Myocyte (in vitro differentiated cells): ENCODE results near the gene ASIP. TPM values are rescaled to one million over a fixed set of nuclear protein-coding genes. Genes with fewer than 3 reads are reported as not detected.
A peak's percentile ranks its signal among the peaks of the same experiment; 100 is the strongest.
"Not testable (repeated sequence)": the region's sequence is repeated elsewhere in the genome, so short reads cannot be mapped to it uniquely, and the experiment has no call there.

ENCODE experiments used
- DNase-seq: peaks from one replicate; pipeline ENCODE4 v3.0.0-alpha.2; 2012; ENCODE audit warnings: low read depth
- total RNA-seq: library from RNA; depleted of rRNA; stranded (reverse); fragments of >200 nt; gene quantifications from 2 replicates; pipeline ENCODE4 v1.2.3, GENCODE V29; 2014

ASIP gene
- total RNA-seq, 1 donor from 2014 or later = not detected

DNA sequence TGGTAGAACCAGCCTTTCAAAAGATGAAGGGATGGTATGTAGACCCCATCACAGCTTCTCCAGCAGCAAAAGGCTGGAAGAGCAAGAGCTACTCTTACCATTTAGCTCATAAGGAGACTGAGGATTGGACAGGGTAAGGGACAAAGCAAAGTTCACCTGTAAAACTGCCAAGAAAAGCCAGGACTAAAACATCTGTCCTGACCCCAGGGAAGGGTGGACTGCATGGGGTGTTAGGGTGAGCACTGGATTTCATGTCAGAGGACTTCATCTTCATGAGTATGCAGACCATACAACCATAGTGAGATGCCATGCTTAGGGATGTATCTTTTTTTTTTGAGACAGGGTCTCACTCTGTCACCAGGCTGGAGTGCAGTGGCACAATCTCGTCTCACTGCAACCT lies 42.6 kb downstream of the ASIP start:
- no peak for DNase-seq

DNA sequence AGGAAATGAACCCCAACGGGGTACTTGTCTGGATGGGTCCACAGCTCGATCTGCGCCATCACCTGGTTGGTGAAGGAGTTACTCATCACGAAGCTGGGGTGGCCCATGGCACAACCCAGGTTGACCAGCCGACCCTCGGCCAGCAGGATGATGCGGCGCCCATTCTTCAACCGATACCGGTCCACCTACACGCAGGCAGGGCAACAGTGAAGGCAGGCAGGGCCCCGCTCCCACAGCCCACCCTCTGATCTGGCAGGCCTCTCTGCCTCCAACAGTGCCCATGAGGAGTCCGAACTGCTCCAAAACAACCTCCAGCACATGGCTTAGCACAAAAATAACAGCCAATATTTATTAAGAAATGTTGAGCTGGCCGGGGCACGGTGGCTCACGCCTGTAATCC lies 44.2 kb downstream of the ASIP start:
- DNase-seq = no peak

DNA sequence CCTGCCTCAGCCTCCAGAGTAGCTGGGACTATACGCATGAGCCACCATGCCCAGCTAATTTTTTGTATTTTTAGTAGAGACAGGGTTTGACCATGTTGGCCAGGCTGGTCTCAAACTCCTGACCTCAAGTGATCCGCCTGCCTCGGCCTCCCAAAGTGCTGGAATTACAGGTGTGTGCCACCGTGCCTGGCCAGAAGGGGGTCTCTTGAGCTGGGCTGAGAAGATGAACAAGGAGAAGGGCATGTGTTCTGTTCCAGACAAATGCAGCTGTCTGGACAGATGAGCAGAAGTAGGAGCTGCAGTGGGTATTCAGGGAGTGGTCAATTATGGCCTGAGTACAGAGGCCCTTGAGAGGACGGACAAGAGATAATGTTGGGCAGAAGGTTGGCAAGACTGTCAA lies 46.3 kb downstream of the ASIP start:
- not testable (repeated sequence) for DNase-seq

DNA sequence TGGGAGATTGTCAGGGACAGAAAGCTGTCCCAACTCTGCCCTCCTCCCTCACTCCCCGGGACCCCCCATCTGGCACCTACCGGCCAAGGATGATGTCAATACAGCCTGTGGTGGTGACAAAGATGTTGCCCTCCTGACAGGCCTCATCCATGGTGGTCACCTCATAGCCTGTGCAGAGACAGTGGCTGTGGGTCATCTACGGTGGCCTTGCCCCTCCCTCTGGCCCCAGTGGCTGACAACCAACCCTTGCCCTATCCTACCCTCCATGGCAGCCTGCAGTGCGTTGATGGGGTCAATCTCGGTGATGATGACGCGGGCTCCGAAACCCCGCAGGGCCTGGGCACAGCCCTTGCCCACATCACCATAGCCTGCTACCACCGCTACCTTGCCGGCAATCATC lies 49.2 kb downstream of the ASIP start:
- no peak for DNase-seq

DNA sequence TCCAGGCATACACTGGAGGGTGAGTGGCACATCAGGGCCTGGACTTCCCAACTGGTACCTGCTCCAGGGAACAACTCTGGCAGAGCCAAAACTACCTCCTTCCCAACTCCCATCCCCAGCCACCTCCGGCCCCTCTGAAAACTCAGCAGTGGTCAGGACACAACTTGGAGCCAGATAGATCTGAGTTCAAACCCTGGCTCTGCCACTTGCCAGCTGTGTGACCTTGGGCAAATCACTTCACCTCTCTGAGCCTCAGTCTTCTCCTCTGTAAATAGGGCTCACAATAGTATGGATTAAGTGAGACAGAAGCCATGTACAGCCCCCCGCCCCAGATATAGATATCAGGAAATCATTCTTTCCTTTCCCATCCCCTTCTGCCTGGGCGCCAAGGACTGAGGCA lies 51.3 kb downstream of the ASIP start:
- DNase-seq = no peak

DNA sequence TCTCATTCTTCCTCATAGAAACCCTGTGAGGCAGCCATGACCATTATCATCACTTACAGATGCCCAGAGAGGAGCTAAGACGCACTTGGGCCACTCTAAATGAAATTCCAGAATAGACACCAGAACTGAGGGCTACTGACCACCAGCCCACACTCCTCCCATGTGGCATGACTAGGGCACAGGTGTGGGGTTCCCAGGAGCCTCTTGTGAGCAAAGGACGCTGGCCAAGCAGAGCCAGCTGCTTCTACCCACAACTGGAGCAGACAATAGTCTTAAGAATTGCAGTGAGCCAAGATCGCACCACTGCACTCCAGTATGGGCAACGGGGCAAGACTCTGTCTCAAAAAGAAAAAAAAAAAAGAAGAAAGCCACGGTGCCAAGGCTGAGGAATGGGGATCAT lies 51.9 kb downstream of the ASIP start:
- peak; percentile 72 for DNase-seq

DNA sequence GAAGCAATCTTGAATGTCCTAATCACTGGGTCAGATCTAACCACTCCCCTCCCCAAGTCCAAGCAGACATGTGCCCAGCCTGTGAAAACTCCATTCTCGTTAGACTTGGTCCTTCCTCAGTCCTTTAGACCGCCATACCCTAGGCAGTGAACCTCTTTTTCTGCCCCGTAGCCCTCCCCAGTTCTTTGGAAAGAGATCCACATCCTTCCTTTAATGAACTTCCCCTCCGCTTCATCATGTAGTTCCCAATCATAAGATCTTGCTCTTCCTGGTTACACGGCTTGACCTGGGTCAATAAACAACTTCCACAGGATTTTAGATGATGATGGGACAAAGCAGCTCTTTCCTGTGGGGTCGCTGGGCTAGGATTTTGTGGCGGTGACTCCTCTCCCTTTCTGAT lies 52.4 kb downstream of the ASIP start:
- no peak for DNase-seq

DNA sequence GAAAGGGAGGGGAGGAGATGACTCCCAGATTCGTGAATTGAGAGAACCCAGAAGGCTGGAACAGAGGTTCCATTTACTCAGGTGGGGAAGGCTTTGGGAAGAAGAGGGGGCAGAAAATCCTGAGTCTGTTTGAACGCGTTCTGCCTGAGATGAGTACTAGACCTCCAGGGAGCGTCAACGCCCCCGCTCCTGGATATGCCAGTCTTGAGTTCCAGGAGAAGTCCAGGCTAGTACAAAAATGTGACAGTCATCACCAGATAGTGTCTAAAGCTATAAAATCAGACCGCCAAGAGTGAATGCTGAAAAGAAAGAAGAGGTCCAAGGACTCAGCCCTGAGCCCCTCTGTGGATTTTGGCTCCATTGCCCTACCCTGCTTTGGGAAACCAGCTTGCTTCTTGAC lies 53.3 kb downstream of the ASIP start:
- no peak for DNase-seq

DNA sequence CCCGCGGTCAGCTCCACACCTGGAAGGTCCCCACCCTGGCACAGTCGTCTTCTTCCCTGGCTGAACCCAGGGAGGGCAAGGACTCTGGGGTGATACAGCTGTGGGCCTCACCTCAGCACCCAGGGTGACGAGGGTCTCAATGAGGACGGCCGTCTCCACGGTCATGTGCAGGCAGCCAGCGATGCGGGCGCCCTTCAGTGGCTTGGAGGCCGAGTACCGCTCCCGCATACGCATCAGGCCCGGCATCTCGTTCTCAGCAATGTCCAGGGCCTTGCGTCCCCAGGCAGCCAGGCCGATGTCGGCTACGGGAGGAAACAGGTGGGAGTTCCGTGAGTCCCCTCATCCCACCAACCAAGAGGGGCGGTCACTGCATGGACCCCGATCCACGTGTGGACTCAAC lies 54.1 kb downstream of the ASIP start:
- DNase-seq = no peak

DNA sequence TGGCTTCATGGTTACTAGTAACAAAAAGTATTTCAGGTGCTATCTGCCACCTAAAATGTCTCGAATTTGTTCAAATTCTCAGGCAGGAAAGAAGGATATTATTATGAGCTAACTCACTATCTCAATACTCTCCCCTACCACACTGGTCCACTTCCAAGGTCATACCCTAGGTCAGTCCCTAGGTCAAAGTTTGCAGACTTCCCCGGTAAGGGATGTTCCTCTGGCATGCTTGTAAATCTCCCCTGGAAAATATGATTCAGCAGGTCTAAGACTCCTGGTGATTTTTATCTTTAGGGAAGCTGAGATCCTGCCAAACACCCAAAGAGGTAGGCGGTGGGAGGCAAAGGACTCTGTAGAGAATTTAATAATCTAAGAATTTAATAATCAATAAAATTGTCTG lies 55.2 kb downstream of the ASIP start:
- no peak for DNase-seq

DNA sequence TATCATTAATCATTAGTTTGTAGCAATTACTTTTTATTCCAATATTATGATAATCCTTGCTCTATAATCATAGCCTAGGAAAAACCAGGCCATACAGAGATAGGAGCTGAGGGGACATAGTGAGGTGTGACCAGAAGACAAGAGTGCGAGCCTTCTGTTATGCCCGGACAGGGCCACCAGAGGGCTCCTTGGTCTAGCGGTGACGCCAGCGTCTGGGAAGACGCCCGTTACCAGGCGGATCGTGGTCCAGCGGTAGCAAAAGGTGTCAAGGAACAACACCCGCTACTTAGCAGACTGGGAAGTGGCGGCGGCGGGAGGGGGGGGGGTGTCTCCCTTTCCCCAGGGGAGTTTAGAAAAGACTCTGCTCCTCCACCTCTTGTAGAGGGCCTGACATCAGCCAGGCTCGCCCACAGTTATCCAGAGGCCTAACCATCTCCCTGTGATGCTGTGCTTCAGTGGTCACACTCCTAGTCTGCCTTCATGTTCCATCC lies 57.1 kb downstream of the ASIP start:
- DNase-seq = not testable (repeated sequence)

DNA sequence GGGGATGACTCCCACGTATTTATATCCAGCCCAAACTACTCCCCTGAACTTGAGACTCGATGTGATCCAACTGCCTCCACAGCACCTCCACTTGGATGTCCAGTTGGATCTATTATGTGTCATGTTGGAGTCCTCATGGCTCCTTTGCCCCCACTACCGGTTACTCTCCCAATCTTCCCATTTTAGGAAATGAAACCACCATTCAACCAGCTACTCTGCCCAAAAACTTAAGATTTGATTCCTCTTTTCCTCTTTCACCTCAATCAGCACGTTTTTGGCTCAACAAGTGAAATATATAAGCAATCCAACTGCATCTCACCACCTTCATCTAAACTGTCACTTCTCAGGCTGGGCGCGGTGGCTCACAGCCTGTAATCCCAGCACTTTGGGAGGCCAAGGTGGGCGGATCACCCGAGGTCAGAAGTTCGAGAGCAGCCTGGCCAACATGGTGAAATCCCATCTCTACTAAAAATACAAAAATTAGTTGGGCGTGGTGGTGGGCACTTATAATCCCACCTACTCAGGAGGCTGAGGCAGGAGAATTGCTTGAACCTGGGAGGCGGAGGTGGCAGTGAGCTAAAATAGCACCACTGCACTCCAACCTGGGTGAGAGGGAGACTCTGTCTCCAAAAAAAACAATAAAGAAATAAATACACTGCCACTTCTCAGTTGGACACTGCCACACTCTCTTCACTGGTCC lies 58.5 kb downstream of the ASIP start:
- DNase-seq = no peak

DNA sequence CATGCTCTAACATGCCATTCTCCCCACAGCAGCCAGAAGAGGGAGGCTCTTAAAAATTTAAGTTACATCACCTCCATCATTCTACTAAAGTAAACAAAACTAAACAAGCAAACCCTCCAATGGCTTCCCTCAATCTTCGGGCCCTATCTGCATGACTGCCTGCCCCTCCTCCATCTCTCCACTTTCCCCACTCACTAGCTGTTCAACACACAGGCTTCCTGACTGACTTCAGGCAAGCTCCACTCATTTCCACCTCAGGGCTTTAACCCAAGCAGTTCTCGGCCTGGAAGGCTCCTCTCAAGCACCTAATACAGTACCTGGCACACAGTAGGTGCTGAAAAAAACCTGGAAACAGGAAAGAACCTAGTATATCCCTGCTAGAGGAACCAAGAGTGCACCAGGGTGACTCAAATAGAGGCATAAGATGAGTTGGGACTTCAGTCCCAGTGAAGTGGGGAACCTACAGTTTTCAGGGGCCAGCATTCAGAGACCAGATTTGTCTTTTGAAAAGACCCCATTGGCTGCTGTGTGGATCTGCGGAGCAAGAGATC lies 59.1 kb downstream of the ASIP start:
- DNase-seq = no peak

DNA sequence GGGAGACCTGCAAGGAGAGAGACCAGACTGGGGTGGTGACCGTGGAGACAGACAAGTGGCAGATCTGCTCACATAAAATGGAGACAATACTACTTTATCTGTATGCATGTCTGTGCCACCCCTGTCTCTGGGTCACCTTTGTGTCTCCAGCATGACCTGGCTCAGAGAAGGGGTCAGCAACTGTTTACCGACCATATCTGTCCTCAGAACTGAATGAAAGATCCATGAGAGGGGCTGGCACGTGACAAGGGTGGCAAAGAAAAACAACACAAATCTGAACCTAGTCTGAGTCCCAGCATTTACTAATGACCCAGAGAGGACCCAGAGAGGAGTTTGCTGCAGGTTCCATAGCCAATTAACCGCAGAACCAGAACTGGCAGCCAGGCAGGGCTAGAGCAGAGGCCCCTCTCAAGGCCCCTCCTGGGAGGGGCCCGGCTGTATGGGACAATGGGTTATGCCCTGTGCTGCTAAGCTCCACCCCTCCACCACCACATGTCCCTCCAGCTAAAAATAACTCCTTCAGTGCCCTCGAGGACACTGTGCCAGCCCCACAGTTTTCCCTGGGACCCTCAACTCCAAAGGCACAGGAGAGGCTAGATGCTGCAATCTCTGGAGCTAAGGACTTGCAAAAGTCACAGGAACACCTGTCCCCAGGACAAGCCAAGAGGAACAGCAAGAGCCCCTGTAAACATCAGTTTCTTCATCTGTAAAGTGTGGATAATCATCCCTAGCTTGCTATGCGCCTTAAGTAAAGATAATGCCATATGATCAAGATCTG lies 59.8 kb downstream of the ASIP start:
- peak; percentile 52 for DNase-seq

DNA sequence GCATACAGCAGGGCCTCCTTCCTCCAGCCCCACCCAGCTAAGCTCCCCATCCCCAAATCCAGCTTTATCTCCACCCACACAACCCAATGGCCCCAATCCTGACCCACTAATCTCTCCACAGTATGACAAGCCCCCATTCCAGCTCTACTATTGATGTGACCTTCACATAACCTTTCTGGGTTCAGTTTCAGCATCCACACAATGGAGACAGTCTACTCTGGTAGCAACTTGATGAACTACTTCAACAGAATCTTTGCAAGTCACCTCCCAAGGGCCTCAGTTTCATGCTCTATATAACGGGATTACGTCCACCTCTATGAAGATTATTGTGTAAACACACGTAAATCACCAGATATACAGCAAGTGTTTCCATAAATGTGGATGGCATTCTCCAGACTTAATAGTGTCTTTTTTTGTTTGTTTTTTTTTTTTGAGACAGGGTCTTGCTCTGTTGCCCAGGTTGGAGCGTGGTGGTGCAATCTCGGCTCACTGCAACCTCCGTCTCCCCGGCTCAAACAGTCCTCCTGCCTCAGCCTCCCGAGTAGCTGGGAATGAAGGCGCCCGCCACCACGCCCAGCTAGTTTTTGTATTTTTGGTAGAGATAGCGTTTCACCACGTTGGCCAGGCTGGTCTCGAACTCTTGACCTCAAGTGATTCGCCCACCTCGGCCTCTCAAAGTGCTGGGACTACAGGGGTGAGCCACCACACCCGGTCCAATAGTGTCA lies 60.5 kb downstream of the ASIP start:
- no peak for DNase-seq

DNA sequence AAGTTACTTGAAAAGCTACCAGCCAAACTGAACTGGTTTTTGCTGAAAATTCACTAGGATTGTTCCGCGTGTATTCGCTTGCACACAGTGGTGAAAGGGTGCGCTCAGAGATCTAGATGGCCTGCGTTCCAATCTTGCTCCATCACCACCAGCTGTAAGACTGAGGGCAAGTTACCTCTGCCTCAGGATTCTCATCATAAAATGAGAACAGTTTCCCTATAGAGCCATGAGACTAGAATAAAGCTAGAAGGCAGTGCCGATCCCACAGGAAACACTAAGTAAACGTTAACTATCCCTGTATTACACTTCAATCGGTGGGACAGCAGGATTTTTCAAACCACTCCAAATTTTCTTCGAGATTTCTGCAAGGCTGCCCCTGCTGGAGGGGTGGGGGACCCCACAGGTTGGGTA lies 61.1 kb downstream of the ASIP start:
- DNase-seq = no peak

DNA sequence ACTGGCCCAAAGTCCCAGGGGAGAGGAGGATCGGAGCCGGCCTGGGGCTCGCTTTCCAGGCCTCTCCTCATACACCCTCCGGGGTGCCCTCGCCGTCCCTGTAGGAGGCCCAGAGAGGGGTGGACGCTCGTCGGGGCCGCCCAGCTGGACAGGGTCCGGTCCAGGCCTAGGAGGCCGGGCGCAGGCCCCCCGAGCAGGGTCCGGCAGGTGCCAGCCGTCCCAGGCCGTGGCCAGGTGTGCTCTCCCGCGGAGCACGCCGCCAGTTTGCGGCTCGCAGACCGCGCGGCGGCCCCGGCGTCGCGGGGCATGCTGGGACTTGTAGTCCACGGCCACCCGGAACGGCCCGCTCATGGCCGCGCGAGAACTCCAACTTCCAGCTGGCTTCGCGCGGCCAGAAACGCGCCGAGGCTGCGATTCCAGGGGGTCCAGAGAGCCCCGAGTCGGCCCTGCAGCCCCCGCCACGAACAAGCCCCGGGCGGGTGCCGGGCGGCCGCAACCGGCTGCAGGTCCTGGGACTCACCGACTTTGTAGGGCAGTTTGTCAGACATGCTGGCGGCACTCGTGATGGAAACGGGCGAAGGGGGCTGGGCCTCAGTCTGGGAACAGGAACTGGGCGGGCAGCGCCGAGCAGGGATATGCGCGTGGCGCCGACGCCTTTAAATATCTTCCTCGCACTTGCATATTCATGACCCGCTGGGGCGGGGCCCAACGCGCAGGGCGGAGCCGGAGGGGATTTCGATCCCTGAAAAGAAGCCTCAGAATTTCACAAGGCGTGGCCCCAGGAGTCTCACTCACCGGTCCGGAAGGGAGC lies 61.7 kb downstream of the ASIP start, which contains the start of gene AHCY:
Gene AHCY, minus strand, starts transcription at position 633 of the 811 bp plus-strand sequence. Its CDS starts 85 bp downstream, at position 548.
- peak; percentile 96 for DNase-seq

DNA sequence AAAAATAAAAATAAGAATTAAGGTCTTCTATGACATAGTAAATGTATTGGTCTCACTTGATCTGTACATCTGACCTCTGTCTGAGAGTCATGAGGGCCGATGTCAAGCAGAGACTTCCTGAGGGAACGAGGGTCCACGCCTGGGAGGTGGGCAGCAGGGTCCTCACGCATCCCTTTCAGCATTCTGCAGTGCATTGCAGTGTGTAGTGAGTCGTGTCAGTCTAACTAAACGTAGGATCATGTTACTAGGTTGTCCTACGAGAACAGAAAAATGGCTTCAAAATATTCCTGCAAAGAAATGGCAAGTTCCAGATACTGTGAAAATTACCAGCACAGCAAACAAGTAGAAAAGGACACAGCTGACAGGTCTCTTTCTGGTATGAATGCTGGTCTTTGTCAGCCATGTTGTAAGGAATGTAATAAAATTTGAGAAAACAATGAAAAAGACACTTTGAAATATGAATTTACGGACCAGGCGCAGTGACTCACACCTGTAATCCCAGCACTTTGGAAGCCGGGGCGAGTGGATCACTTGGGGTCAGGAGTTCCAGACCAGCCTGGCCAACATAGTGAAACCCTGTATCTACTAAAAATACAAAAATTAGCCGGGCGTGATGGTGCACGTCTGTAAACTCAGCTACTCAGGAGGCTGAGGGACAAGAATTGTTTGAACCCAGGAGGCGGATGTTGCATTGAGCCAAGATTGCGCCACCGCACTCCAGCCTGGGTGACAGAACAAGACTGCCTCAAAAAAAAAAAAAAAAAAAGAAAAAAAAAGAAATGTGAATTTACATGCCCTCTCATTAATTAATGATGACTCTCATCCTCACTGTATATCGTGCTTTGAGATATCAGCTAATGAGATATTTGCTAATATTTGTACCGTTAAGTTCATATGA lies 64.4 kb downstream of the ASIP start:
- DNase-seq = no peak

DNA sequence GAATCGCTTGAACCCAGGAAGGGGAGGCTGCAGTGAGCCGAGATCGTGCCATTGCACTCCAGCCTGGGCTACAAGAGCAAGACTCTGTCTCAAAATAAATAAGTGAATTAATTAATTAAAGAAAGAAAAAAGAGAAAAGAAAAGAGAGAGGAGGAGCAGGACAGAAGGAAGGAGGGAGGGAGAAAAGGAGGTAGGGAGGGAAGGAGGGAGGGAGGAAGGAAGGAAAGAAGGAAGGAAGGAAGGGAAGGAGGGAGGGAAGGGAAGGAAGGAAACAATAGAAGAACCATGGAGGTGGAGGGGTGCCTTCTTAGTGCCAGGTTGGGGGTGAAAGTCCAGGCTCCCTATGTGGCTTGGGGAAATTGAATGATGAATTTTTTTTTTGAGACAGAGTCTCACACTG lies 68.5 kb downstream of the ASIP start:
- no peak for DNase-seq
